ENCODE results near the gene FKBP2. TPM values are rescaled to one million over a fixed set of nuclear protein-coding genes. Genes with fewer than 3 reads are reported as not detected.
A peak's percentile ranks its signal among the peaks of the same experiment; 100 is the strongest.

FKBP2 gene
- total and polyA plus RNA-seq, 2 experiments from 2014 or later, result 40.7 to 188 TPM

DNA sequence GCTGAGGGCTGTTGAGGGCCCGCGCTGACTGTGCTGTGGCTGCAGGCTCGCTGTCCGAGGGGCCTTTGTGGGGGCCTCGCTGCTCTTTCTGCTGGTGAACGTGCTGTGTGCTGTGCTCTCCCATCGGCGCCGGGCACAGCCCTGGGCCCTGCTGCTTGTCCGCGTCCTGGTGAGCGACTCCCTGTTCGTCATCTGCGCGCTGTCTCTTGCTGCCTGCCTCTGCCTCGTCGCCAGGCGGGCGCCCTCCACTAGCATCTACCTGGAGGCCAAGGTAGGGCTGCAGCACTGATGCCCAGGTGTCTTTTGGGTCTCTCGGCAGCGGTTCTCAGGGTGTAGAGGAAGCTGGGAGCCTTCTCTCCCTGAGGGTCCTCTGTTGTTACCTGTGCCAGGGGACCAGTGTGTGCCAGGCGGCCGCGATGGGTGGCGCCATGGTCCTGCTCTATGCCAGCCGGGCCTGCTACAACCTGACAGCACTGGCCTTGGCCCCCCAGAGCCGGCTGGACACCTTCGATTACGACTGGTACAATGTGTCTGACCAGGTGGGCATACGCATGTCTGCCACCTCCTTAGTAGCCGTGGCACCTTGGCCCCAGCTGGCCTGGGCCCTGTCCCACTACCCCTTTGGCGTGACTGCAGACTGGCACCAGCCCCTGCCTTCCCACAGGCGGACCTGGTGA is 46.9 kb downstream of the FKBP2 start:
- H2AFZ ChIP-seq, result no peak overlapping the region
- no peak overlapping the region for H3K4me3 ChIP-seq
- 97% methylated on average over 31 to 33 of the region's 33 CpGs for WGBS, 2 experiments (ENCODE audit: low coverage in 1 of 2, low lambda C conversion rate in 2 of 2, missing lambda C conversion rate in 2 of 2)
- peaks cover 11% of the 10 kb centered on the region for H3K27me3 ChIP-seq (replicated peaks; ENCODE audit: insufficient read depth)
- in situ Hi-C loops (cut with MboI), result no loop called here
- no peaks in the 10 kb centered on the region for H3K4me1 ChIP-seq (ENCODE audit: insufficient read depth)
- H3K4me2 ChIP-seq (ENCODE audit: unreplicated experiment), result no peak overlapping the region
- TF ChIP-seq EZH2phosphoT487 (IDR thresholded peaks at IDR 0.05; ENCODE audit: insufficient read depth, low read depth) (no peak), EZH2 (IDR thresholded peaks at IDR 0.05; ENCODE audit: insufficient read depth, poor library complexity, severe bottlenecking) (no peak)
- no peak overlapping the region for H3K27ac ChIP-seq
- H3F3A ChIP-seq (ENCODE audit: insufficient read depth), result no peaks in the 10 kb centered on the region
- no peaks in the 10 kb centered on the region for H3K9me2 ChIP-seq (ENCODE audit: insufficient read depth)
- H3K79me2 ChIP-seq (ENCODE audit: insufficient read depth), result peaks cover 22% of the 10 kb centered on the region
- H4K20me1 ChIP-seq (ENCODE audit: insufficient read depth), result no peaks in the 10 kb centered on the region
- H3K36me3 ChIP-seq (ENCODE audit: low read depth), result no peaks in the 10 kb centered on the region
- no peak for DNase-seq
- H3K9ac ChIP-seq, result no peak overlapping the region
- H3K9me3 ChIP-seq (ENCODE audit: low read depth), result no peaks in the 10 kb centered on the region

DNA sequence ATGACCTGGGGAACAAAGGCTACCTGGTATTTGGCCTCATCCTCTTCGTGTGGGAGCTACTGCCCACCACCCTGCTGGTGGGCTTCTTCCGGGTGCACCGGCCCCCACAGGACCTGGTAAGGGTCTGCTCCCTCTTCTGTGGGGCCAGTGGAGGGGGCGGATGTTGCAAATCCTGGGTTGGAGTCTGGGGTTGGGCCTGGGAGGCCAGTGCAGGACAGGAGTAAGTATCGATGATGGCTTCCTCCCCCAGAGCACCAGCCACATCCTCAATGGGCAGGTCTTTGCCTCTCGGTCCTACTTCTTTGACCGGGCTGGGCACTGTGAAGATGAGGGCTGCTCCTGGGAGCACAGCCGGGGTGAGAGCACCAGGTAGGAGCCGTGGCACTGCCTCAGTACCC is 47.5 kb downstream of the FKBP2 start:
- 75 to 82% methylated on average over 9 of the region's 9 CpGs for WGBS, 2 experiments (ENCODE audit: low coverage in 1 of 2, low lambda C conversion rate in 2 of 2, missing lambda C conversion rate in 2 of 2)

GRCh38 chr11:64289002-64289564 is 48.2 kb downstream of the FKBP2 start:
- Histone ChIP-seq H3K4me3 (no peak overlapping the region), H3K36me3 (ENCODE audit: low read depth) (no peaks in the 10 kb centered on the region), H3K79me2 (ENCODE audit: insufficient read depth) (peaks cover 9% of the 10 kb centered on the region), H3K9ac (no peak overlapping the region), H3F3A (ENCODE audit: insufficient read depth) (no peaks in the 10 kb centered on the region), H2AFZ (no peak overlapping the region), H3K4me2 (ENCODE audit: unreplicated experiment) (no peak overlapping the region), H4K20me1 (ENCODE audit: insufficient read depth) (no peaks in the 10 kb centered on the region), H3K4me1 (ENCODE audit: insufficient read depth) (no peaks in the 10 kb centered on the region), H3K27ac (no peak overlapping the region), H3K9me2 (ENCODE audit: insufficient read depth) (no peaks in the 10 kb centered on the region), H3K27me3 (replicated peaks; ENCODE audit: insufficient read depth) (peaks cover 17% of the 10 kb centered on the region), H3K9me3 (ENCODE audit: low read depth) (no peaks in the 10 kb centered on the region)
- no peak for TF ChIP-seq EZH2 (IDR thresholded peaks at IDR 0.05; ENCODE audit: insufficient read depth, poor library complexity, severe bottlenecking)
- TF ChIP-seq EZH2phosphoT487 (IDR thresholded peaks at IDR 0.05; ENCODE audit: insufficient read depth, low read depth), result no peak
- WGBS, 2 experiments (ENCODE audit: low coverage in 1 of 2, low lambda C conversion rate in 2 of 2, missing lambda C conversion rate in 2 of 2), result 81 to 82% methylated on average over 10 to 13 of the region's 13 CpGs
- DNase-seq, result no peak
- in situ Hi-C loops (cut with MboI), result no loop called here

More for the DNA sequence above, 47.5 kb downstream of the FKBP2 start:
- no peaks in the 10 kb centered on the region for H3K9me2 ChIP-seq (ENCODE audit: insufficient read depth)
- H4K20me1 ChIP-seq (ENCODE audit: insufficient read depth), result no peaks in the 10 kb centered on the region
- no peak overlapping the region for H2AFZ ChIP-seq
- peaks cover 16% of the 10 kb centered on the region for H3K27me3 ChIP-seq (replicated peaks; ENCODE audit: insufficient read depth)
- TF ChIP-seq EZH2 (IDR thresholded peaks at IDR 0.05; ENCODE audit: insufficient read depth, poor library complexity, severe bottlenecking) (no peak), EZH2phosphoT487 (IDR thresholded peaks at IDR 0.05; ENCODE audit: insufficient read depth, low read depth) (no peak)
- in situ Hi-C loops (cut with MboI), result no loop called here
- no peak for DNase-seq
- no peaks in the 10 kb centered on the region for H3F3A ChIP-seq (ENCODE audit: insufficient read depth)
- no peaks in the 10 kb centered on the region for H3K4me1 ChIP-seq (ENCODE audit: insufficient read depth)
- no peak overlapping the region for H3K4me2 ChIP-seq (ENCODE audit: unreplicated experiment)
- H3K9ac ChIP-seq, result no peak overlapping the region
- no peak overlapping the region for H3K4me3 ChIP-seq
- no peak overlapping the region for H3K27ac ChIP-seq
- peaks cover 16% of the 10 kb centered on the region for H3K79me2 ChIP-seq (ENCODE audit: insufficient read depth)
- no peaks in the 10 kb centered on the region for H3K36me3 ChIP-seq (ENCODE audit: low read depth)
- H3K9me3 ChIP-seq (ENCODE audit: low read depth), result no peaks in the 10 kb centered on the region

- no peak overlapping the region for H2AFZ ChIP-seq
- no peaks in the 10 kb centered on the region for H3K9me2 ChIP-seq (ENCODE audit: insufficient read depth)
- peaks cover 20% of the 10 kb centered on the region for H3K27me3 ChIP-seq (replicated peaks; ENCODE audit: insufficient read depth)
- H3K79me2 ChIP-seq (ENCODE audit: insufficient read depth), result 0 out of 2 replicates have a peak, but pooled peaks cover 6% of the 10 kb centered on the region
- TF ChIP-seq EZH2 (IDR thresholded peaks at IDR 0.05; ENCODE audit: insufficient read depth, poor library complexity, severe bottlenecking) (peak; percentile 34), EZH2phosphoT487 (IDR thresholded peaks at IDR 0.05; ENCODE audit: insufficient read depth, low read depth) (no peak)
- H4K20me1 ChIP-seq (ENCODE audit: insufficient read depth), result no peaks in the 10 kb centered on the region
- H3K4me2 ChIP-seq (ENCODE audit: unreplicated experiment), result no peak overlapping the region
- no peak for DNase-seq
- no peak overlapping the region for H3K4me3 ChIP-seq
- no peak overlapping the region for H3K9ac ChIP-seq
- H3K4me1 ChIP-seq (ENCODE audit: insufficient read depth), result 0 out of 2 replicates have a peak, but pooled peaks cover 2% of the 10 kb centered on the region
- in situ Hi-C loops (cut with MboI), result no loop called here
- H3K27ac ChIP-seq, result no peak overlapping the region
- 56 to 59% methylated on average over 10 of the region's 10 CpGs for WGBS, 2 experiments (ENCODE audit: low coverage in 1 of 2, low lambda C conversion rate in 2 of 2, missing lambda C conversion rate in 2 of 2)
- no peaks in the 10 kb centered on the region for H3F3A ChIP-seq (ENCODE audit: insufficient read depth)
- no peaks in the 10 kb centered on the region for H3K9me3 ChIP-seq (ENCODE audit: low read depth)
- H3K36me3 ChIP-seq (ENCODE audit: low read depth), result no peaks in the 10 kb centered on the region
Measured at GRCh38 chr11:64290352-64291261, 49.7 kb downstream of the FKBP2 start.
